ENCODE results near the gene ANO1. TPM values are rescaled to one million over a fixed set of nuclear protein-coding genes. Genes with fewer than 3 reads are reported as not detected.

The ANO1 gene
- polyA plus RNA-seq, 1 donor (not counting 4 experiments of a cell fraction or from before 2014, with no cell fraction given), result 45.2 TPM

DNA sequence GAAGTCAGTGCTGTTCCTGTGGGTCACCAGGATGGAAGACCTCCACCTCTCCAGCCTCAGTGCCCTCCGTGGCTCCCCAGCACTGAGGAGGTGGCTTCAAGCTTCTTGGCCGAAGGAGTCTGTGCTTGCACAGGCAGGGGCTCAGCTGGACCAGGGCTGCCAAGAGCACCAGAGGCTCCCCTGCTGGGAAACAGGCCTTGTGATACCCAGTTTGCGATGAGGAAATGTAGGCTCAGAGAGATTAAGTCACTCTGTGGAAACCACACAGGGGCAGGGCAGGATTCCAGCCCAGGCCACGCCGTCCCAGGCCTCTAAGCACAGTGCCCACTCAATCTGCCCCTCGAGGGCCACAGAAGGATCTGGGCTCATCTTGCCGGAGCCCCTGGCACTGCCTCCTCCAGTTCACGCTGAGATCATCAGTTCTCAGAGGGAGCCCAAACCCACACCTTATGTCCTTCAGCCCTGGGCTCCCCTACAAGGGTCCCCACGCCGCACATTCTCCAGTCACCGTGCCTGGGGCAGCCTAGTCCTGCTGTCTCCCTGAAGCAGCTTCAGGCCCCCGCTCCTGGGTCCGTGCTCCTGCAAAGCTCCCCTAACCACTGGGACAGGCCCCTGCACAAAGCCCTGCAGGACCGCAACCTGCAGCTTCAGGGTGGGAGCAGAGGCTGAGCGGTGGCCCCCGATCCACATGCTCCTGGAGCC lies 21.6 kb downstream of the ANO1 start:
- no peak overlapping the region for H3K4me2 ChIP-seq (ENCODE audit: control insufficient read depth, extremely low read depth, insufficient read depth, low read depth, low read length)
- peaks cover 4 to 6% of the 10 kb centered on the region in 2 experiments for H3K36me3 ChIP-seq (ENCODE audit: control insufficient read depth in 2 of 2, extremely low read depth in 1 of 2, insufficient read depth in 2 of 2, low read length in 2 of 2)
- TF ChIP-seq EZH2 (IDR thresholded peaks at IDR 0.05; ENCODE audit: low read length), result no peak
- TF ChIP-seq, protein P1, sequence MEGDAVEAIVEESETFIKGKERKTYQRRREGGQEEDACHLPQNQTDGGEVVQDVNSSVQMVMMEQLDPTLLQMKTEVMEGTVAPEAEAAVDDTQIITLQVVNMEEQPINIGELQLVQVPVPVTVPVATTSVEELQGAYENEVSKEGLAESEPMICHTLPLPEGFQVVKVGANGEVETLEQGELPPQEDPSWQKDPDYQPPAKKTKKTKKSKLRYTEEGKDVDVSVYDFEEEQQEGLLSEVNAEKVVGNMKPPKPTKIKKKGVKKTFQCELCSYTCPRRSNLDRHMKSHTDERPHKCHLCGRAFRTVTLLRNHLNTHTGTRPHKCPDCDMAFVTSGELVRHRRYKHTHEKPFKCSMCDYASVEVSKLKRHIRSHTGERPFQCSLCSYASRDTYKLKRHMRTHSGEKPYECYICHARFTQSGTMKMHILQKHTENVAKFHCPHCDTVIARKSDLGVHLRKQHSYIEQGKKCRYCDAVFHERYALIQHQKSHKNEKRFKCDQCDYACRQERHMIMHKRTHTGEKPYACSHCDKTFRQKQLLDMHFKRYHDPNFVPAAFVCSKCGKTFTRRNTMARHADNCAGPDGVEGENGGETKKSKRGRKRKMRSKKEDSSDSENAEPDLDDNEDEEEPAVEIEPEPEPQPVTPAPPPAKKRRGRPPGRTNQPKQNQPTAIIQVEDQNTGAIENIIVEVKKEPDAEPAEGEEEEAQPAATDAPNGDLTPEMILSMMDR (optimal IDR thresholded peaks at IDR 0.05 in 1 of 3, IDR thresholded peaks at IDR 0.05 in 1 of 3, conservative IDR thresholded peaks at IDR 0.05 in 1 of 3; ENCODE audit: extremely low read depth in 1 of 3, insufficient read depth in 2 of 3, low read length in 3 of 3), result no peak
- no peaks in the 10 kb centered on the region for H3K9me1 ChIP-seq (ENCODE audit: control insufficient read depth, extremely low read depth, insufficient read depth, low read length)
- H3K79me2 ChIP-seq (ENCODE audit: control insufficient read depth, insufficient read depth, low read length), result peaks cover 33% of the 10 kb centered on the region
- no peak overlapping the region for H2AFZ ChIP-seq (ENCODE audit: control insufficient read depth, low read length)
- no peak for DNase-seq (ENCODE audit: low read depth, low spot score)
- no peak overlapping the region for H3K27ac ChIP-seq (ENCODE audit: control insufficient read depth, insufficient read depth, low read length)
- no peaks in the 10 kb centered on the region for H4K20me1 ChIP-seq (ENCODE audit: control insufficient read depth, extremely low read depth, insufficient read depth, low read length)
- dilution Hi-C loops (cut with MboI; ENCODE audit: extremely low pct_ligation_motif_present, low sequenced_read_pairs), result no loop called here
- no peak overlapping the region for H3K4me3 ChIP-seq (ENCODE audit: control insufficient read depth in 2 of 3, extremely low read depth in 1 of 3, insufficient read depth in 2 of 3, low read depth in 1 of 3, low read length in 3 of 3)
- H3K27me3 ChIP-seq (ENCODE audit: control insufficient read depth, extremely low read depth, insufficient read depth, low read length), result no peaks in the 10 kb centered on the region
- H3K9ac ChIP-seq (ENCODE audit: control insufficient read depth, extremely low read depth, insufficient read depth, low read length), result no peak overlapping the region
- no peak for FAIRE-seq
- no peaks in the 10 kb centered on the region for H3K9me3 ChIP-seq (ENCODE audit: control insufficient read depth, low read depth, low read length)
- H3K4me1 ChIP-seq (ENCODE audit: control insufficient read depth, extremely low read depth, insufficient read depth, low read length), result no peaks in the 10 kb centered on the region

DNA sequence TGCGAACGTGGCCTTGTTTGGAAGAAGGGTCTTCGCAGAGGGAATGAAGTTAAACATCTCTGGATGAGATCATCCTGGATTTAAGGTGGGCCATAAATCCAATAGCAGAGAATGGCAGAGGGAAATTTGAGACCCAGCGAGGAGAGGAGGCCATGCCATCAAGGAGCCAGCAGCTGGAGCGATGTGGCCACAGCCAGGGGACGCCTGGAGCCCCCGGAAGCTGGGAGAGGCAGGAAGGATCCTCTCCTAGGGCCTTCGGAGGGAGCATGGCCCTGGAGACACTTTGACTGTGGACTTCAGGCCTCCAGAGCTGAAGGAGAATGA lies 22.1 kb downstream of the ANO1 start:
- no peak for FAIRE-seq
- H3K9me1 ChIP-seq (ENCODE audit: control insufficient read depth, extremely low read depth, insufficient read depth, low read length), result no peaks in the 10 kb centered on the region
- no peak overlapping the region for H3K4me3 ChIP-seq (ENCODE audit: control insufficient read depth in 2 of 3, extremely low read depth in 1 of 3, insufficient read depth in 2 of 3, low read depth in 1 of 3, low read length in 3 of 3)
- H3K27ac ChIP-seq (ENCODE audit: control insufficient read depth, insufficient read depth, low read length), result no peak overlapping the region
- H3K79me2 ChIP-seq (ENCODE audit: control insufficient read depth, insufficient read depth, low read length), result peaks cover 33% of the 10 kb centered on the region
- no peak for TF ChIP-seq EZH2 (IDR thresholded peaks at IDR 0.05; ENCODE audit: low read length)
- TF ChIP-seq, protein P1 (optimal IDR thresholded peaks at IDR 0.05 in 1 of 3, IDR thresholded peaks at IDR 0.05 in 1 of 3, conservative IDR thresholded peaks at IDR 0.05 in 1 of 3; ENCODE audit: extremely low read depth in 1 of 3, insufficient read depth in 2 of 3, low read length in 3 of 3), result no peak
- no peaks in the 10 kb centered on the region for H3K27me3 ChIP-seq (ENCODE audit: control insufficient read depth, extremely low read depth, insufficient read depth, low read length)
- H3K9ac ChIP-seq (ENCODE audit: control insufficient read depth, extremely low read depth, insufficient read depth, low read length), result no peak overlapping the region
- no peak for DNase-seq (ENCODE audit: low read depth, low spot score)
- no peaks in the 10 kb centered on the region for H3K9me3 ChIP-seq (ENCODE audit: control insufficient read depth, low read depth, low read length)
- H3K4me2 ChIP-seq (ENCODE audit: control insufficient read depth, extremely low read depth, insufficient read depth, low read depth, low read length), result no peak overlapping the region
- H3K4me1 ChIP-seq (ENCODE audit: control insufficient read depth, extremely low read depth, insufficient read depth, low read length), result no peaks in the 10 kb centered on the region
- peaks cover 4 to 6% of the 10 kb centered on the region in 2 experiments for H3K36me3 ChIP-seq (ENCODE audit: control insufficient read depth in 2 of 2, extremely low read depth in 1 of 2, insufficient read depth in 2 of 2, low read length in 2 of 2)
- H2AFZ ChIP-seq (ENCODE audit: control insufficient read depth, low read length), result no peak overlapping the region
- no peaks in the 10 kb centered on the region for H4K20me1 ChIP-seq (ENCODE audit: control insufficient read depth, extremely low read depth, insufficient read depth, low read length)
- dilution Hi-C loops (cut with MboI; ENCODE audit: extremely low pct_ligation_motif_present, low sequenced_read_pairs), result no loop called here

All from keratinocyte (primary cell).